HK-2 (cell line): ENCODE results near the gene ARMH2.

Experiments
- DNase-seq: peaks from one replicate; pipeline ENCODE4 v3.0.0-alpha.2; 2018; ENCODE audit not compliant: unreplicated experiment

The ARMH2 gene

DNA sequence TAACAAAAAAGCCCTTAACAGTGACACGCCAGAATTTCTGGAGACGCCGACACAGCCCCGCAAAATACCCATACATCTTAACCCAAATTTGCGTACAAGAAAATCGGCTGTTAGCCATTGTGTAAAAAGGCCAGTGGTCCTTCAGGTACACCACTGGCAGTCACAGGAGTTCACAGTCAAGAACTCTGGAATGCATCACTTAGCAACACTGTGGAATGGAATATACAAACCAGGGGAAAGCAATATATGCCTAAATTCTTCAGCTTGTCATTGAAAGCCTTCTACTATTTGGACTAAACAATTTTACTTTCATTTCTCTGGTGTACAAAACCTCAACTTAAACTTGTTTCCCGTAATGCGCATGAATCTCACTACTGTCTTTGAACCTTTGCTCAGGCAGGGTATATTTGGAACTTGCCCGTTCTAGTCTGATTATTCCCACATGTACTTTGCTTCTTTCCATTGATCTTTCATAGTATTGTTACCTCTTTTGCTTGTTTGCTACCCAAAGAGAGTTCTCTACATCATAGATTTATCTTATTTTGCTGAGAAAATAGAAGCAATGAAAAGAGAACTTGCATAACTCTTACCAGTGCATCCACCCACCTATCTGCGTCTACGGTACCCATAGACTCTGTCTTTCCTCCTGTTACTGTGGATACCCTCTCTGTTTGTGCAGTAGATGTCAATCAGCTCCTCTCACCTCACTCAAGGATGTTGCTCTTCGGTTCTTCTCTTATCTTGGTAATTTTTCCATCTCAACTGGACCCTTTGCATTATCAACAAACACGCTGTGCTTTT is at the start of gene ARMH2:
ARMH2 (minus strand) TSS at position 178 of the 801 bp plus-strand sequence; CDS start at position 118, 60 bp downstream.
- DNase-seq: no peak

DNA sequence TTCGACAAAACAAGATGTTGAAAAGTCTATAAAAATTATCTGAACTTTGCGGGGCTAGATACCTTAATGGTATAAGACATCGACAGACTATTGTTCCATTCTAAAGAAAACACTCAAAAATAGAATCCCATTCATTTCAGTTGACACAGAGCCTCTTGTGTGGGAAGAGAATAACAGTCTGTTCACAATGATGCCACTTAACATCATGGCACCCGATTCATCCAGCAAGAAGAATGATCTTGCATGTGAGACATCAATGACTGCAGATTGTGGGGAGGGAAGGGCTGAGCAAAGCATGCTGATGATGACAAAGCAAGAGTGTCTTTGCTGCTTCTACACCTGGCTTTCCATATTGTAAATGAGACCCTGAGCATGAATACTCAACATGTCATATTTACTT is 49.7 kb upstream of the ARMH2 start:
- no peak for DNase-seq

DNA sequence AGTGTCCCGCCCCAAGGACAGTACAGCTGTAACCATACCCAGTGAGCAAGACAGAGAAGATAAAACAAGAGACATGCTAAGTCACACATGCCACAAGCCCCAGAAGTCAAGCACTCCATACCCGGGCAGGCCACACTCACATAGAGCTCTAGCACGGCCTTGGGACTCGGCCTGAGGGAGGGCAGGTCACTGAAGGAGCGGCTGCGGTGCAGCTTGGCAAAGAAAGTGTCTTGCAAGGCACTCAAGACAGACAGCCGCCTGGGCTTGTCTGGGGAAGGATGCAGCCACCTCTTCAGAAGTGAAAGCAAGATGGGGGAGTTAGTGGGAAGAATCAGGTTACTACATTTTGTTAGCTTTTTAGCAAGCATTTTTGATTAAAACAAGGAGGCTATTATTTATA is 48.7 kb upstream of the ARMH2 start:
- DNase-seq: no peak

DNA sequence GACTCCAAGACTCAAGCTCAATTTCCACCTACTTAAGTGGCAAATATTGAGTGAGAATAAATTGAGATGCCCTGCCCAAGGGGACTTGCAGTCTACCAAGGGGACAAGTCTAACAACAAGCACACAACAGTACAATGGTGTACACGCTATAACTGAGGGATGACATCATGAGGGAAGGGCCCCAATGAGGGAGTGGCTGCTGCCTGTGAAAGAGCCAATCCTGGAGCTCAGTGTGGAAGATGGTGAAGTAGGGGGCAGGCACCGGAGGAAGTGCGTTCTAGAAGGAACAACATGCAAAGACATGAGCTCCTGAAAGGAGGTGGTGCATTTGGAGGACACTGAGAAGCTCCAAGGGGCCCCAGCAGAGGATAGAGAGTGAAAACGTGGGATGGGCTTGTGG is 46.9 kb upstream of the ARMH2 start:
- no peak for DNase-seq

DNA sequence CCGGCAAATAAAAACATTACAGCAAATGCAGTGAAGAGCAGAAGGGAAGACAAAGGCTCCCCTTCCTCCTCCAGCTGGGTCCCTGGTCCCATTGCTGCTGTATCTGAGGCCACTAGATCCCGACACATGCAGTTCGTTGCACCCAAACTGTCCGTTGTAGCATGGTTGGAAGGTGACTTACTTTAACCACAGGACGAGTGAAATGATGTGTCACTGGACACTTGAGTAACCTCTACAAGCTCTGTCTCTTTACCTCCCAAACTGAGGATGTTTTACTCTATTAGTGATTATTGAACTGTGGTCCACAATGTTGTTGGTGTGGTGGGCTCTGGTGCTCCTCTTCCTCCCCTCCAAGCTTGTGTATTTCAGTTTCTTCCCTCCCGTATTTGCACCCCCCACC is 46.2 kb upstream of the ARMH2 start:
- peak; percentile 7 for DNase-seq

DNA sequence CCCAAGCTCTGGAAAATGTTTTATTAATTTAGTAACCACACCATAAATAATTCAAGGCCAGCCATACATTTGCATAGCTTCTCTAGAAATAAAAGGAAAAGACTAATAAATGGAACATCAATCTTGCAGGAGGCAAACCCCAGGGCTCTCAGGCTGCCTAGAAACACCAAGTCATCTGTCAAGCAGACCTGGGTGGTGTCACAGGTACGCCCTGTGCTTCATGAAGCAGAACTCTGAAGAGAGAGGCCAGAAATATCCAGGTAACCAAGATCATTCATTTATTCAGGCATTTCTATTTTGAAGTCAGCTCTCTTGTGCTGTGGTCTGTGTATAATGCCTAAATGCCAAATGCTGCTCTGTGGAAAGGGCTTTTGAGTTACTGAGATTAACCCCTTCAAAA is 45.3 kb upstream of the ARMH2 start:
- no peak for DNase-seq

DNA sequence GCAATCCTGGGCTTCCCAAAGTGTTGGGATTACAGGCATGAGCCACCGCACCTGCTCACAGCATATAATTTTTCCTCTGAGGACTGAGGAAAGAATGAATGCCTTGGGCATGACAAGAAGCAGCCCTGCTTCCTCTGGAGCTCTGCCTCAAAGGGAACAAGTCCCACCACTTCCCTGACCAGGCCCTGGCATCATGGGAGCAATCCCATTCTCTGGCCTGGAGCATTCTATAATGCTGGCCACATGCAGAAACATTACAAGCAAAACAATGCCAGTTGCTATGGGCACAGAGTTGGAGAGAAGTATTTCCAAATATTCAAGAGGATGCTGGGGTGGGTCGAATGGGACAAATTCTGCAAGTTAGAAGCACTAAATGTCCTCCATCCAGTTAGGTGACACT is 41.5 kb upstream of the ARMH2 start:
- no peak for DNase-seq

DNA sequence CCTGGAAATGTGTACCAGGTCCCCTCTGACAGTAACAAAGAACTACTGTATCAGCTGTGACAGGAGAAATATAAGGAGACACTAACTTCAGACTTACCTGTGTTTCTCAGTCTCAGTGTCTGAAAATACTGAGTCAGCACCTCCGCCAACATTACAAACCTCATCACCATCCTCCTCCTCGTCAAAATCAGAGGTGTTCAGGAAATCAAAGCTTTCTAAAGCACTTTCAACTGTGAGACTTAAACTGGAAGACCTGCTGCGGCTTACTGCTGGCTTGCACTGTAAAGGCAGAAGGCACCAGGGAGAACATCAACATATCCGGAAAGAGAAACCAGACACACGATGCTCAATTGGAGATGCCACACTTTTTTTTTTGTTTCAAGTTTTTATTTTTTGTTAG is 40.3 kb upstream of the ARMH2 start:
- no peak for DNase-seq

DNA sequence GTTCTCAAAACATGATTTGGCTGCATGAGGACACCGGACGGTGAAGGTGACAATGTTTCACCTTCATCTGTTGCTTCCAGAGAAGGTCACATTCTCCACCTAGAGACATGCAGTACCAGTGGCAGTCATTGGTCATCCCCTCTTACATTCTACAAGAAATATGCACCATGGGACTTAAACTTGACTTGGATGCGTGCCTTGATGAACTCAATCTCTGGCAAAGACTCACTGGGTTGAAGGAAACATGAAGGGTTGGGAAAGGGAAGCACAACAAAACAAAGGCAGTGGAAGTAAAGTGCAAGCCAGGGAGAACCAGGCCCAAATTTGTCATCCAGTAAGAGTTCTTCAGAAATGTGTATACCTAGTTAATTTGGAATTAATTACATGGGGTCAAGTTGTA is 39.4 kb upstream of the ARMH2 start:
- DNase-seq: no peak

DNA sequence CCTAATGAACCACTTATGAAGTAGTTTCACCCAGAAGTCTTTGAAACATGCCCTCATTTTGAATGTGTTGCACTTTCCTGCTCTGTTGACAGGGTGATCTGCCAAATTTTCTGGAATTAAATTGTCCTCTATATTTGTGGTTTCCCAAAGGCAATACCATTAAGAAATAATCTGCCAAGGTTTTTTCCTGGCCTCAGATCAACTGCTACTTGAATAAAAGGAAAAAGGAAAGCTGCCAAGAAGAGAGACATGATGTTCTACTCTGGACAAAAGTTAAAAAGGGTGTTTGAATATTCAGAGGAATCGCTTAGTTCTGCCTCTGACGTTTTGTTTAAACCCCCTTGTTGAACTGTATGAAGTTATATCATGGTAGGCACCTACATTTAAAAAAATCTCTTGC is 37.4 kb upstream of the ARMH2 start:
- no peak for DNase-seq

DNA sequence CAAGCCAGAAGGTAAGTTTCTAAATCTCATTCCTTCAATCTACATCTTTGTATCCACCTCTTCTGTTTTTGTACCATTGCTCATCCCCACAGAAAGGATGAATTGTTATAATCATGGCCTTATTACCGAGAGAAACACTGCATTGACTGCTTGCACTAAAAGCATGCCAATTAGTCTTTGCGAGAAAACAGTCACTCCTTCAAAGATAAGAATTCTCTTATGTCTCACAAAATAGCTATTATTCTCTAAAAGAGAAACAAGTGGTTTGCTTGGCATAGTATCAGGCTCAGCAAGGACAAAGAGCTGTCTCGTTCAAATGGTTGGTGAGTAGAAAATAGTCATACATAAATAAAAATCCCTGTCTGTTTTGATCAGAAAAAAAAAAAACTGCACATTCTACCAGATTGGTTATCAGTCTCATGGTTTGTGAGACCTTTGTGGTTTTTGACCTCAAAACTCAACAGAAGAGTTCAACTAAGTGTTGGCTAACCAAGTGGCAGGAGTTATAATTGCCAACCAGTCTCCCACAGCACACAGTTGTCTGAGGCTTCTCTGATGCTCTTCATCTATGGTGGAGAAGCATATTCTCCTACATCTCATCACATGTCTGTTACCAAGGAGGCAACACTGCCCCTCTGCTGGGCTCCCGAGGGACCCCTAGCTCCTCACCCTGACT is 35.1 kb upstream of the ARMH2 start:
- no peak for DNase-seq

DNA sequence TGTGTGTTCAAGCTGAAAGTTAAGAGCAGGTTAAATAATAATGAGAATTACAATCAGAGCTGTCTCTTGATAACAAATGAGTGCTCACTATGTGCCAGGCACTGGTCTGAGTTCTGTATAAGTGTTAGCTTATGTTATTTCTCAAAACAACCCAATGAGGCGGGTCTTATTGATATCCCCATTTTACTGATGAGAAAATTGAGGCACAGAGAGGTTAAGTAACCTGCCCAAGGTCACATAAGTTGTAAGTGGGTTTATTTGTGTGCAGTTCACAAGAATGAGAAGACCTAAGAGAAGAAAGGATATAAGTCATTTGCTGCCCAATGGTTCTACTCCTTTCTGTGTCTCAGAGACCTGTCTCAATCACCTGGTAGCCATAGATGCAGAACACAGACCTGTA is 34.1 kb upstream of the ARMH2 start:
- no peak for DNase-seq

DNA sequence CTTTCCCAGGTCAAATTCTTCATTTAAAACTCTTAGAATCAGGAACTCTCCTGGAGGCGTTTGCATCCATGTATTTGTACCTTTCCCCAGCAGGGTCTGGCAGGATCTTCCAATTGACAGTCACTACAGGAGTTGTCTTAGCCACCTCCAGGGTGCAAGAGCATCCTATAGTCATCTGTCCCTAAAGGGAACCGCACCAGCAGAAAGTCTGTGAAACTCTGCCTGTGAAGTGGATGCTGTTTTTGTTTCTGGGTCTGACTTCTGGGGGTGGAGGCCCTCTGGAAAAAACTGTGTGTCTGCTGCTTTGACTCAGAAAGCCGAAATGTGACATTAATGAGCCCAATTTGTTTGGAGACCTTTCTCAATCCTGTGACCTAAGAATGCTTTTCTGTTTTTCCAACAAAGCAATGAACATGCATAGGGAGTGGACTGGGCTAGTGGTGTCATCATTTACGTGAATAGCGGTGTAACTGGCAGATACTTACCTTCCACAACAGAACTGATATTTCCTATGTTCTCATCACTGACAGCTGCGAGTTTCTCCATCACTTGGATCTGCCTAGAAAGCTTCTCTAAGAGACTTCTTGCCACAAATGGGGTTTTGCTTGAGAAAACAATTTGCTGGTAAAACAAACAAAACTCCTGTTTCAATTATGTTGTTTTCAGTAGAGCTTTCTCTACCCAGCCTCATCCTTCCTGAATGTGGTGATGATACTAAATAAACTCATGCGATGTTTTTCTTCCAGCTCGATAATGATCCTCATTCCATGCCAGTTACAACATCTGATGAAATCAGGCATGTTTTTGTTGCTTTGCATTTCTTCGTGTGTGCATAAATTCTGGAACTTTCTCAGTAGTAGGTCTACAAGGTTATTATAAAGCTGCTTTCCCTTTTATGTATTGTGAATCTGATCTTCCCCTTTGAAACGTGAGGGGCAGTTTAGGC is 33.3 kb upstream of the ARMH2 start:
- DNase-seq: no peak

DNA sequence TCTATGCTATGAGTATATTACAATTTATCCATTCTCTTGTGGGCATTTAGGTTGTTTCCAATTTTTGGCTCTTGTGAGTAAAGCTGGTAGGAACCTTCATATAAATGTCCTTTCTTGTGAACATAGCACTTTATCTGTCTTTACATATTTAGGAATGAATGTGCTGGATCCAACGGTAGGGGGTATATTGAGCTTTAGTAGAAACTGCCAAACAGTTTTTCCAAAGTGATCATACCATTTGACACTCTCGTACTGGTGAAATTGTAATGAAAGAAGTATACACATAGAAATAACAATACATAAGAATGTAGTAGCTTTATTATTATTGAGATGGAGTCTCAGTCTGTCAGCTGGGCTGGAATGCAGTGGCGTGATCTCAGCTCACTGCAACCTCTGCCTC is 30.9 kb upstream of the ARMH2 start:
- DNase-seq: no peak

DNA sequence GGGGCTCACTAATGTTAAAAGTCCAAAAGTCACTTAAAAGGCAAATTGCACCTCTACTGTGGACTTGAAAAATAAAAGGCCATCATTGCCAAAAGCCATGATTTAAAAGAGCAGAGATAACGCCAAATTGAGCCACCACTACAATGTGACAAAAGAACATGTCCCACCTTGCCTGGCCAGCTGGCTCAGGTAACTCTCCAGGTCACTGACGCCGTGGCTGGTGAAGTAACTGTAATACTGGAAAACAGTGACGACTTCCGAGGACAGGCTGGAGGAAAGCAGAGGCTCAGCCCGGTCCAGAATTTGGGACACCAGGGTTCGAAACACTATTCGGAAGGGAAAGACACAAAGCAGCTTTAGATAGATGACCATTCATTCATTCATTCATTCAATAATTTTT is 29.3 kb upstream of the ARMH2 start:
- no peak for DNase-seq

DNA sequence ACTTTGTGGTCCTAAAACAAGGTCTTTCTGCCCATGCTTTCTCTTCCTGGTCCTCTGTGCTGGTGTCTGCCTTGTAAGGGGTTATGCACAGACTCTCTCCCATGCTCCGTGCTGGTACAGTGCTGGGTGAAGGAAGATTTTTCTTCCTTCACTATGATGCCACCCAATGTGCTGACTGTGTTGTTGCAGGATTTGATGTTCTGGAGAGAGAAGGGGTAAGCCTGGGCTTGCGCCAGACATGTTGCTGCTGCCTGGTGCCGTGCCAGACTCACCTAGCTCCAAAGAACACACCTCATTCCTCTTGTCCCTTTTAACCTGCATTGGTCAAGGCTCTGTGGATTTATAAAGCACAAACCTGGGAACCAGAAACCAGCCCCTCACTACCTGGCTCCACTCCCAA is 28.4 kb upstream of the ARMH2 start:
- DNase-seq: no peak

DNA sequence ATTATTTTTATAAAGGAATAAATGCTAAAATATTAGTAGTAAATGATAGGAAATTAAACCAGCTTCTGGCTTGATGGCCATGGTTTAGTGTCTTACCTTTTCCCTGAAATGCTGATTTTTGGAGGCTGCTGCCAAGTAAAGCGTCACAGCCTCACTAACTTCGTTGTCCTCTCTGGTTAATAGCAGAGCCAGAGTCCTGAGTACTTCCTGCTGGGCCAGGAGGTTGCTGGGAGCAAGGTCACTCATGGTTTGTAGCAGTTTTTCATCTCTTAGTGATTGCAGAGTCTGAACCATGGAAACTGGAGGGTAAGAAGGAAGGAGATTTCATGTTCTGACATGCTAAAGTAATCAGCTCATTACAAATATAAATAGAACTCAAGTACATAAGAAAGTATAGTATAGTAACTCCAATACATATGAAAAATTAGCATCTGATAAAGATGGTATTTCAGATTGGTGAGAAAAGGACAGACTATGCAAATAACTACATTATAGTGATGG is 26.5 kb upstream of the ARMH2 start:
- no peak for DNase-seq

DNA sequence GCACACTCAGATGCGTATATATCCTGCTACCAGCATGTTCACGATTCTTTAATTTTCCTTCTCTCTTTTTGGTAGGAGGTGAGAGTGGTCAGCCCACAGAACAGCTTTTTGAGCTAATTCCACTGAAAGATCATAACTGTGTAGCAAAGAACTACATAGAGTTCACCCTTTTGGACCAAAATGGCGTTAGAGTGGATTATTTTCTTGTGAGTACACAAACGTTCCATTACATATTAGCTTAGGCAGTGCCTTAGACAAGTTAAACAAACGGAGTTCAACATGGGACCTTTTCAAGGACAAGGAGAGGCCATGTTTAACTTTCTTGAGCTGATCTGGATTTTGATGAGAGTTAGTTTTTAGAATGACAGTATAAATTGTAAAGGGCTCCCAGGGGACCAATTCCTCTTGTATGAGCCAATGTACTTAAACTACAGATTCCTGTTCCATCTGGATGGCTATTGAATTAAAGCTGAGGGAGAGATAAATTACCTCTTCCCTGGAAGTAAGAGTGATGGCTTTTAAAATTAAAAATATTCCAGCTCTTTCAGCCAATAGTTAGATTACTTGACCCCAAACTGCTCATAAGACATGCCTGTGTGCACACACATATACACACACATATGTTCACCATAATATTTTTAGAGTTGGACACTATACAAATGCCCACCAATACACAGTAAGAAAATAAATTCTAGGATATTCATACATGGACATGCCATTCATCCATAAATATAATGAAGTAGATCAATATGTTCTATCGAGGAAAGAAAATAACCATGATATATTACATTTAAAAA is 25.6 kb upstream of the ARMH2 start:
- no peak for DNase-seq

DNA sequence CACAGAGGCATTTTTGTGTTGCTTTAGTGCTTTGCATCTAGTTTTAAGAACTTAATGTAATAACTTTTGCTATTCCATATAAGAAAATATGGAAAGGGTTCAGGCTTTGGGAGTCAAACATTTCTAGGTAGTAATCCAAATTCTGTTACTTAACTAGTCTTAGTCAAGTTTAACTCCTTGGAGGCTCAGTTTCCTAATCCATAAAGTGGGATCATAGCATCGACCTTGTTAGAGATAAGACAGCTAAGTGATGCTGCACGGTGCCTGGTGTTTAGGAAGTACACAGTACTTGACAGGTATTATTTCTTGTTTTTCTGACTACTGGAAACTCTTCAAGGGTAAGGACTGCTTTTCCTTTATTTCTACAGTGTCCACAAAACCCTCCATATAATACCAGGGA is 24.5 kb upstream of the ARMH2 start:
- no peak for DNase-seq

DNA sequence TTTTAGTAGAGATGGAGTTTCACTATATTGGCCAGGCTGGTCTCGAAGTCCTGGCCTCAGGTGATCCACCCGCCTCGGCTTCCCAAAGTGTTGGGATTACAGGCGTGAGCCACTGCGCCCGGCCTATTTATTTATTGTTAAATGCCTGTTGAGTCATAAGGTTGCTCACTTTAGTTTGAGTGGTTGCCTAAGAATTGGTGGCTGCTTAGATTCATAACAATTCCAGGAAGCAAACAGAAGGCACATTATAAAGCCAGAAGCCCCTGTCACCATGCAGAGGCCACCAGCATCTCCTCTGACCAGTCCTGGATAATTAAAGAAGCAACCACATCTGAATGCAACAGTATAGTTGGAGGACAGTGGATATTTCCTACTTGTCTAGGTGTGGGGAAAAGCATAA is 24.0 kb upstream of the ARMH2 start:
- no peak for DNase-seq

DNA sequence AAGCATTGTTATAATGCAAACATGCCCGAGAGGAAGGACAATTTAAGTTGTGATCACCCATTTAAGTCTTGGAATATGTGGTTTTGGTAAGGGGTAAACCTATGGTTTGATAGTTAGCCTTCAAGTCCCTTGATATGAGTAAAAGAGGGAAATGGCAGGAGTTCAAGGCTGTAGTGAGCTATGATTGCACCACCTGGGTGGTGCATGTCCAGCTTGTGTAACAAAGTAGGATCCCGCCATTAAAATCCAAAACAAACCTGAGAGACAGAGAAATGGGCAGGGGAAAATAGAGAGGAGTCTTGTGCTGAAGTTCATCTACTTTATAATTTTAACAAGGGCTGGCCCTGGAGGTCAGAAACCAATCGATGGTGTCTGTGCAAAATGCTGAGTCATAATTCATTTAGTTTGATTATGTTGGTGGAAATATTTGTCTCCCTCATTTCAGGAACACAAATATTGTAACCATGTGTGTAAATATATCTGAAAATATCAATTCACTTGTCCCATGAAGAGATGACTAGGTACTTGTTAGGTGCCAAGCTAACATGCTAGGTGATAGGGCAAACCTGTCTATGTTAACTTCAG is 23.2 kb upstream of the ARMH2 start:
- no peak for DNase-seq
